ENCODE results near the gene JHY.

Gene JHY

DNA sequence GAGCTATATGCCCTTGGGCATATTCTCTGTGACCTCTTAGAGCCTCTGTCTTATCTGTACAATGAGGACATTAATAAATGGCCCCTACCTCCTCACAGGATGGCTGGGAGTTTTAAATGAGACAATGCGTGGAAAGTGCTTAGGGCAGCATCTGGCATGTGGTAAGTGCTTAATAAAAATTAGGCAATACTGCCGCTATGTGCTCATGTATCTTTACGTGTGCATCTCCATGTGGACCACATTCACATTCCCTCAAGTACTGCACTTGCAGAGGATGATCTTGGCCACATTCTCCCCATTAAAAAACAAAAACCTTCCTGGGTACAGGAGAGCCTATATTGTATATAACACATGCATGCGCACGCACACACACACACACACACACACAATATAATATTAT is 118.2 kb downstream of the JHY start:
- Histone ChIP-seq H3K4me1 (ENCODE audit: control insufficient read depth, insufficient read depth, low read length, poor library complexity, severe bottlenecking) (no peaks in the 10 kb centered on the region), H3K36me3 (ENCODE audit: control insufficient read depth, insufficient read depth, low read length) (no peaks in the 10 kb centered on the region), H3K27me3 (replicated peaks; ENCODE audit: control insufficient read depth, insufficient read depth, low read length, poor library complexity, severe bottlenecking) (no peaks in the 10 kb centered on the region), H3K9me3 (ENCODE audit: control insufficient read depth, low read length) (no peaks in the 10 kb centered on the region), H3K4me3 (ENCODE audit: insufficient read depth, low read depth, low read length, poor library complexity, severe bottlenecking) (no peak overlapping the region), H3K27ac (ENCODE audit: insufficient read depth, low read length, poor library complexity, severe bottlenecking) (no peak overlapping the region)
- DNase-seq, result no peak

DNA sequence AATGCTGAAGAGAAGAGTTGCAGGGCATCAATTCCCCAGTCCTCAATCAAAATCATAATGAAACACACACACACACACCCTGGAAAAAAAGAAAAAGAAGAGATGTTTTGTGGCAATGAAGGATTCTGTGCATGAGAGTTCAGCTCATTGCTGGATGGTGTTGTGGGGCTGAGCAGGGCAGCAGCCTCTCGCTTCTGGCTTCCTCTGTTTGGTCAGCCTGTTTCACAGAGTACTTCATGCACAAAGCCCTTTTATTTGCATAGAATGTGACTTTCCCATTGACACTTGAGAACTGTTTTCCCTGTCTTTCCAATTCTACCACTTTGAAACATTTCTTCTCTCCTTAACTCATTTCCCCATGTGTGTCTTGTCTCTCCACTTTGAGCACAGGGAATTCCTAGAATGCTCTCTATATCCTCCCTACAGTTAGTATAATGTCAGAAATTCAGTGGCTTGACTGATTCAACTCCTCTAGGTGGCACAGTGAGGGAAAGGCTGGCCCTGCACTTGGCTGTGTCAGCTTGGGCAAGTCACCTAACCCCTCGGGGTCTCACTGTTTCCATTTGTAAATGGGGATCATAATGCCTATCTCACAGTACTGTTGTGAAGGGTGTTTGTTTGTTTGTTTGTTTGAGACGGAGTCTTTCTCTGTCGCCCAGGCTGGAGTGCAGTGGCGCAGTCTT is 124.4 kb downstream of the JHY start:
- Histone ChIP-seq H3K36me3 (ENCODE audit: control insufficient read depth, insufficient read depth, low read length) (no peaks in the 10 kb centered on the region), H3K4me3 (ENCODE audit: insufficient read depth, low read depth, low read length, poor library complexity, severe bottlenecking) (no peak overlapping the region), H3K9me3 (ENCODE audit: control insufficient read depth, low read length) (no peaks in the 10 kb centered on the region), H3K4me1 (ENCODE audit: control insufficient read depth, insufficient read depth, low read length, poor library complexity, severe bottlenecking) (no peaks in the 10 kb centered on the region), H3K27me3 (replicated peaks; ENCODE audit: control insufficient read depth, insufficient read depth, low read length, poor library complexity, severe bottlenecking) (no peaks in the 10 kb centered on the region), H3K27ac (ENCODE audit: insufficient read depth, low read length, poor library complexity, severe bottlenecking) (no peak overlapping the region)
- DNase-seq, result no peak

All from effector memory CD4-positive, alpha-beta T cell (primary cell).